GM21367 (cell line): ENCODE data around the gene HSD17B2.

Experiments used
- ATAC-seq: cut with Tn5 transposase; IDR thresholded peaks from one replicate; pipeline ENCODE4 v1.9.1; 2021; ENCODE audit not compliant: unreplicated experiment

Gene HSD17B2

DNA sequence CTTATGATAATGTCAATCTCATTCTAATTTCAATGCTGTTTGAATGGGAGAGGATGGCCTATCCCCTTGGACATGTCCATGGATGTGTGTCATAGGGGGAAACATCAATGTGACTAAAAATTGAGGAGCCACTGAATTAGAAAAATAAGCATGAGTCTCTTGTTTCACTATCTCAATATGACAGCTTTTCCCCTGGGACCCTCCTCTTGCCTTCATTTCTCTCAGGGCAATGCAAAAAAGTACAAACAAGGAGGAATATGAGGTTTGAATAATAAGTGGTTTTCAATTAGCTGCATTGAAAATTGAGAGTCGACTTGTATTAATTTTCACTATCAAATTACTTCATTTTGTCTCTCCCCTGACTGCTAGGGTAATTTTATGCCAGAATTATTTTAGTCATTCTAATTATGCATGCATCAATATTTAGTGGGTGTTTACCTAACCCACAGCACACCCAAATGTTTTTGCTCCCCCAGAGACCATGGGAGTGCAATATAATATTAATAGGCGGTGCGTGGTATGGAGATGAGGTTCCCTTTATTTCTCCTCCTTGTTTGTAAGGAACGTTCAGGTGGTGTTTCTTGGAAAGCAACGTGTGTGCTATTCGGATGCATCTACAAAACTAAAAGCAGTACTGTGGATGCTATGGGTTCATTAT is 17.0 kb upstream of the HSD17B2 start:
- no peak for ATAC-seq

DNA sequence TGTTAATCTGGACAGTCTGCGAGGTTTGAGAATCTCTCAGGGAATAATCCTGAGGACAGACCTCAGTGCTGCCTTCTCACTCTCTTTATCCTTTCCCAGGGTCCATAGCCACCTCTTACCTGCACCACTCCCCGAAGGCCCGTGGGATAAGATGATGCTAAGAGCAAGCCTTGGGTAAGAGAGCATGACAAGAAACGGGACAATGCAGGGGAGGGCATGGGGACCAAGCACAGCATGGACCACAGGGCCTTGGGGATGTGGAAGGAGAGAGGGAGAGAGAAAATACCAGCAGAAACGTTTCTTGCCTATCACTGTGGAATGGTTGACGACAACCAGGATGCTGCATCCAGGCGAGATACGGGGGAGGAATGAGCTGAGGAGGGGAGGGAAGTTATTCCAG is 15.5 kb upstream of the HSD17B2 start:
- ATAC-seq = no peak

- no peak for ATAC-seq
Measured at GRCh38 chr16:82020051-82020450, 15.0 kb upstream of the HSD17B2 start.

DNA sequence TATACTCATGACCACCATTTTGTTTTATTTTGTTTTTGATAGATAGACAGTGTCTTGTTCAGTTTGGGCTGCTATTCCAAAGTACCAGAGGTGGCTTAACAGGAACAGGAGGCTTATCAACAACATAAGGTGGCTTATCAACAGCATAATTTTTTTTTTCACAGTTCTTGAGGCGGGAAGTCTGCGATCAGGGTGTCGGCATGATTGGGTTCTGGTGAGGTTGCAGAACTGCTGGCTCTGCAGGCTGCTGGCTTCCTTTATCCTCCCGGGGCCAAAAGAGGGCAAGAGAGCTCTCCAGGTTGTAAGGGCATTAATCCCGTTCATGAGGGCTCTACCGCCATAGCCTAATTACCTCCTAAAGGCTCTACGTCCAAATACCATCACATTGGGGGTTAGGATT is 11.8 kb upstream of the HSD17B2 start:
- ATAC-seq = no peak

DNA sequence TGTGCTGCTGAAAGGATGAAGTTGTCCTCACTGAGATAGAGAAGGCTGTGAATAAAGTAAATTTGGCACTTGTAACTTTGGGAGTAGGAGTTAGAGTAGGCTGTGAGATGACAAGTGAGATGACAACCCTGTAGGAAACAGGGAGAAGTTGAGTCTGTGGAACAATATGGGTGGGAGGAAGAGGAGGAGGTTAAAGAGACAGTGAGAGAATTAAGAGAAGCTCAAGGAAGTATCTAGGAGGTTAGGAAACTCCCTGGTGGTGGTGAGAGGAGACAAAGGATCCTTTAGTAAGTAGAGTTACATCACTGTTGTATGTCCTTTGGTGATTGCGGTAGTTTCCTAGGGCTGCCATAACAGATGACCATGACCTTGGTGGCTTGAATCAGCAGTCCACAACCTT is 10.7 kb upstream of the HSD17B2 start:
- ATAC-seq = no peak

- ATAC-seq = no peak
Measured at GRCh38 chr16:82024883-82025282, 10.2 kb upstream of the HSD17B2 start.

GRCh38 chr16:82027629-82028064 is 7.4 kb upstream of the HSD17B2 start:
- ATAC-seq = no peak

DNA sequence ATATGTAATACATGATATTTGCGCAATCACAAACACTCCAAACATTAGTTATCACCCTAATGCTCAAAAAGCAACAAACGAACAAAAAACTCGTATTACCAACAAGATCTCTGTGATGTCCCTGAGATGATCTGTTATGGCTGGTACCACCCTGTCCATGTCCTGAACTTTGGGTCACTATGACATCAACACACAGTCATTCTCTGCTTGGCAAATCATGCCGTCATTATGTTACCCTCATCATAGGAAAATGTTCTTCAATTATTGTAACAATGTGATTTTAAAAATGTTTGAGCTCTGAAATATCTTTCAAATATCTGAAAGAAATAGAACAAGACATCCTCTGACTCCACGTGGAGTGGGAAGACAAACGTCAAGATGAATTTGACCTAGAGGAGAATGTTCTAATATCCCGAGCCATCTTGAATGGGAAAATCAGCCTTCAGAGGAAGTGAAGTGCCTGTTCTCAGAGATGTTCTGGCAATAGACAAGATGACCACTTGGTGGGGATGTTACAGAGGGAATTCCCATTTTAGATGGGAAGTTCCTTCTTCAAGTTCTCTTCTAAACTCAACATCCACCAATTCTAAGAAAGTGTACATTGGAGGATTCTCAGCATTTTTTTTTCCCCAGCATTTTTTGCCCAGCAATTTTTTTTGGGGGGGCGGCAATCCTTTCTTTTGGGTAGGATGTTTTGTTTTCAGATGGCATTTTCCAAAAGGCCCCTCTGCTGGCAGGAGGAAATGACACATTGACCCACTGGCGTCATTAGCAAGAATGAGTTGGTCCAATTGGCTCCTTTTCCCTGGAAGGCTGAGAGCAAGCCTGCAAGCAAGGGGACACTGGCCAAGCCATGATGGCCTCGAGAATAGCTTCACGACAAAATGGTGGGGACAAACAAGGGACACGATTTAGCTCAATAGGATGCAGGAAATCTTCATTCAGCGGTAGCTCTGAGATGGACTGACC is 3.7 kb upstream of the HSD17B2 start:
- ATAC-seq = no peak

- ATAC-seq = no peak
Measured at GRCh38 chr16:82033006-82033405, 2.0 kb upstream of the HSD17B2 start.

GRCh38 chr16:82033683-82034300 is 1.3 kb upstream of the HSD17B2 start:
- ATAC-seq = no peak

- ATAC-seq = no peak
Measured at GRCh38 chr16:82037251-82037650, 2.2 kb downstream of the HSD17B2 start.

DNA sequence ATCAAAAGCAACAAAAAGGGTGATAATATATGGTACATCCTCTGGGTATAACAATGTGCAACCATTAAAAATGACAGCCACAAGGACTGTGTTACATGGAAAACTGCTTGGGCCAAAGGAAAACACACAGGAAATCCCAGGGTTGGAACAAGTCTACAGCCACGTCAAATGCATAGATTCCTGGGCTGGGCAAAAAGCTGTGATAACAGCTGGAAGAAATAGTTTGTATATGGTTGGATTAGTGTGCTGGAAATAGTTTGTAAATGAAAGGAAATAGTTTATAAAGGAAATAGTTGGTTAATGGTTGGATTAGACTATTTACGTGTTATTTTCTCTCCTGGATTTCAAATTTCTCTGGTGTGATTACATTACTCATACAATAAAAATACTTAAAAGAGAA is 2.6 kb downstream of the HSD17B2 start:
- no peak for ATAC-seq

DNA sequence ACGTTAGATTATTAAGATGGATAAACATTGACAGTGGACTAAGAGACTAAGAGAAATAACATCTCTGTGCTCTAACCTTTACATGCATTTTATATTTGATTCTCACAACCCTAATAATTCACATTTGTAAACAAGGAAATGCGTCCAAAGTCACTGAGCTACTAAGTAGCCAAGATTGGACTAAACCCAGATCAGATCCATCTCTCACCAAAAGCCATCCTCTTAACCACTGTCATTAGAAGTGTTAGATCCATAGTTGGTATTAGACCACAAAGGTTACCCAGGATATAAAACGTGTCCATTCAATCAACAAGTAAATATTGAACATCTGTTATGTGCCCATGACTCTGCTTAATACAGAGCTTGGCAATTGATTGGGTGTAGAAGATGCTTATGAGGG is 5.2 kb downstream of the HSD17B2 start:
- no peak for ATAC-seq

DNA sequence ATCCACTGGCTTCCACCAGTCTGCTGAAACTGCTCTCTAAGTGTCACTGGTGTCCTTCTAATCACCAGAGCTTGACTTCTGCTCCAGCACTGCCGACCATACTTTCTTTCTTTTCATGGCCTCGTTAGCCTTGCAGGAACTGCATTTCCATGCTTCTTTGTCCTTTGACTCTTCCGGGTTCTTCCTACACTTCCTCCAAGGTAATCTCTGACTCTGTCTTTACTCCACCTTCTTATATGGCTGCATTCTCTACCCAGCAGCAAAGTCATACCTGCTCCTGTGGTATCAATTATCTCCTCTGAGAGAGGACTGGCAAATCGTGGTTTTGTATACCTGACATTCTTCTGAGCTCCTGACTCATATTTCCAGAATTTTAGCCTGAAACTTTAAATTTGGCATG is 6.5 kb downstream of the HSD17B2 start:
- ATAC-seq = no peak

- no peak for ATAC-seq
Measured at GRCh38 chr16:82042144-82042543, 7.1 kb downstream of the HSD17B2 start.

- no peak for ATAC-seq
Measured at GRCh38 chr16:82042846-82043245, 7.8 kb downstream of the HSD17B2 start.

DNA sequence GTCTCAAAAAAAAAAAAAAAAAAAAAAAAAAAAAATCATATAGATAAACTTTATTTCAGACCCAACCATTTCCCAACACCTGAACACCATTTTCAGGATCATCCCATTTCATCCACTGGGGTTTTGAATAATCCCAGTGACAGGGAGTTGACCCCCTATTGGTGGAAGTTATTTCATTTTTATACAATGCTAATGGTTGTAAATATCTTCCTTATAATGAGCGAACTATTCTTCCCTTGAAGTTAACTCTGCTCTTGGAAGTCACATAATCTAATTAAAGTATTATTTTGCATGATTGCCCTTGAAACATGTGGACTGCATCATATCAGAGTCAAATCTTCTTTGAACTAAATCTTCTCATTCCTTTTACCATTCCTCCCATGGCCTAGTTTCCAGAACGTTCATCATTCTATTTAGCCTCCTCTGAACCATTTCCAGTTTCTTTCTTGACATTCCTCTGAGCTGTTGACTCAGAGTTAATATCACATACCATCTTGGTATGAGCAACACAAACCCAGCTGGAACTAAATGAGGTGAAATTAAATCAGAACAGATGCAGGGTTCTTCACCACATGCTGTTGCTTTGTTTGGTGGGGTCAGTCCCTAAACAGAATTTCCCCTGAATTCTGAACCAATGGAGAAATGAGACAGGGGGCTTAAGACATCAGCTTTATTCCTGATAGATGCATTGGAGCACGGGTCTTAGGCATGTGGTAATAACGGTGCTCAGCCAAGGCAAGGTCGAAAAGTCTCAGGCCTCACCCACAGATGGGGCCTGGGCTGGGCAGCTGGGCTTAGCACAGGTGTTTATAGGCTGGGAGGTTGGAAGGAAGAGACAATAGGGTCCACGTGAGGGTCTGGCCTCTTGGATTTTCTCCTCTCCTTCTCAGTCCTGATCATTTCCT is 8.9 kb downstream of the HSD17B2 start:
- no peak for ATAC-seq

DNA sequence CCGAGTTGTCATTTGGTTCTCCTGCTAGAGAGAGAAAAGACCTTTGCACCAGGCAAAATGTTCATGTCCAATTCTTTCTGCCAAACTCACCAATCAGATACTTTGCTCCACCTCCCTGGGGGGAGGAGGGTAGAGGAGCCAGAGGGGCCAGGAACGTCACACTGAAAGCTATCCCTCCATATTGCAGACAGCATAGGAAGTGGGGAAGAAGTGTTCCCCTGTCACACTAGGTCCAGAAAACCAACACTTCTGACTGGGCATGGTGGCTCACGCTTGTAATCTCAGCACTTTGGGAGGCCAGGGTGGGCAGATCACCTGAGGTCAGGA is 9.5 kb downstream of the HSD17B2 start:
- no peak for ATAC-seq

- ATAC-seq = no peak
Measured at GRCh38 chr16:82045465-82045864, 10.4 kb downstream of the HSD17B2 start.

- ATAC-seq = no peak
Measured at GRCh38 chr16:82046541-82046940, 11.5 kb downstream of the HSD17B2 start.

GRCh38 chr16:82046941-82047340 is 11.9 kb downstream of the HSD17B2 start:
- no peak for ATAC-seq
